Smooth muscle cell (in vitro differentiated cells): Measurements from ENCODE around the gene TMEM271. TPM values are rescaled to one million over a fixed set of nuclear protein-coding genes. Genes with fewer than 3 reads are reported as not detected.

Experiments used
- DNase-seq: peaks from one replicate; lab custom pipeline; 2025; ENCODE audit not compliant: unreplicated experiment; lab: John Stamatoyannopoulos, UW
- H2AFZ ChIP-seq: fragments of 200-600 bp; sonication (generic); 2 replicates; pipeline ENCODE4 v1.6.0; 2016; ENCODE audit warnings: antibody characterized with exemption, low read depth, mild to moderate bottlenecking
- H3F3A ChIP-seq: fragments of 200-600 bp; sonication (generic); 2 replicates; pipeline ENCODE4 v1.6.0; 2017; ENCODE audit warnings: antibody characterized with exemption, low read depth
- H3K27ac ChIP-seq: fragments of 200-600 bp; sonication (generic); 2 replicates; pipeline ENCODE4 v1.5.1; 2016; ENCODE audit warnings: low read depth, mild to moderate bottlenecking
- H3K27me3 ChIP-seq: fragments of 200-600 bp; sonication (generic); 2 replicates; pipeline ENCODE4 v1.6.1; 2016; ENCODE audit warnings: low read depth, mild to moderate bottlenecking
- H3K36me3 ChIP-seq: fragments of 200-600 bp; sonication (generic); 2 replicates; pipeline ENCODE4 v1.5.1; 2016; ENCODE audit warnings: low read depth
- H3K4me1 ChIP-seq: fragments of 200-600 bp; sonication (generic); 2 replicates; pipeline ENCODE4 v1.5.1; 2016; ENCODE audit warnings: low read depth
- H3K4me2 ChIP-seq: fragments of 200-600 bp; sonication (generic); 2 replicates; pipeline ENCODE4 v1.6.0; 2016; ENCODE audit warnings: mild to moderate bottlenecking
- H3K4me3 ChIP-seq: fragments of 200-600 bp; sonication (generic); 2 replicates; pipeline ENCODE4 v1.5.1; 2016; ENCODE audit warnings: mild to moderate bottlenecking
- H3K79me2 ChIP-seq: fragments of 200-600 bp; sonication (generic); 2 replicates; pipeline ENCODE4 v1.6.0; 2016; ENCODE audit warnings: low read depth, mild to moderate bottlenecking
- H3K9ac ChIP-seq: fragments of 200-600 bp; sonication (generic); 2 replicates; pipeline ENCODE4 v1.6.0; 2016; ENCODE audit warnings: low read depth
- H3K9me3 ChIP-seq: fragments of 200-600 bp; sonication (generic); replicated peaks from 2 replicates; pipeline ENCODE4 v1.5.1; 2016; ENCODE audit warnings: low read depth
- H4K20me1 ChIP-seq: fragments of 200-600 bp; sonication (generic); 2 replicates; pipeline ENCODE4 v1.6.0; 2016; ENCODE audit warnings: low read depth
- WGBS: methylation state at CpG from one replicate; pipeline ENCODE4 v1.1.7; 2016; ENCODE audit warnings: low lambda C conversion rate; 5-methylcytosine and 5-hydroxymethylcytosine counted together
- polyA plus RNA-seq: library from polyadenylated mRNA; unstranded; fragments of >200 nt; fragmentation: Nextera tagmentation; extraction: Ambion mirVana; gene quantifications from 2 replicates; pipeline ENCODE4 v1.2.1, GENCODE V29; 2016
- total RNA-seq: library from RNA; depleted of rRNA; stranded (reverse); fragments of >200 nt; gene quantifications from 2 replicates; pipeline ENCODE4 v1.2.3, GENCODE V29; 2014
- TF ChIP-seq, protein P1 (sequence below): fragments of 200-600 bp; sonication (generic); IDR thresholded peaks from 2 replicates; pipeline ENCODE4 v1.5.1; 2017; ENCODE audit warnings: borderline replicate concordance, mild to moderate bottlenecking, antibody characterized with exemption; ENCODE audit not compliant: insufficient read depth, poor library complexity, severe bottlenecking

TMEM271 gene
- total and polyA plus RNA-seq, 2 experiments from 2014 or later: not detected

DNA sequence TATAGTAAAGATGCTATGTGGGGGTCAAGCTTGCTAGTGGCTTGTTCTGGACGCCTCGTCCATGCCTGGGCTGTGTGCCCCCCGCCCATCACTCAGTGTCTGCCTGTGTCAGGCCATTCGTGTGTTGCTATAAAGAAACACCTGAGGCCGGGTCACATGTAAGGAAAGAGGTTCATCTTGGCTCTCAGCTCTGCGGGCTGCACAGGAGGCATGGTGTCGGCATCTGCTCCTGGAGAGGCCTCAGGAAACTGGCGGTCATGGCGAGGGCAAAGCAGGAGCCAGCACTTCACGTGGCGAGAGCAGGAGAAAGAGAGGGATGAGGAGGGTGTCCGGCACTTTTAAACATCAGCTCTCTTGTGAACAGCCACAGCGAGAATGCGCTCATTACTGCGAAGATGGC lies 51.9 kb downstream of the TMEM271 start:
- TF ChIP-seq, protein P1, sequence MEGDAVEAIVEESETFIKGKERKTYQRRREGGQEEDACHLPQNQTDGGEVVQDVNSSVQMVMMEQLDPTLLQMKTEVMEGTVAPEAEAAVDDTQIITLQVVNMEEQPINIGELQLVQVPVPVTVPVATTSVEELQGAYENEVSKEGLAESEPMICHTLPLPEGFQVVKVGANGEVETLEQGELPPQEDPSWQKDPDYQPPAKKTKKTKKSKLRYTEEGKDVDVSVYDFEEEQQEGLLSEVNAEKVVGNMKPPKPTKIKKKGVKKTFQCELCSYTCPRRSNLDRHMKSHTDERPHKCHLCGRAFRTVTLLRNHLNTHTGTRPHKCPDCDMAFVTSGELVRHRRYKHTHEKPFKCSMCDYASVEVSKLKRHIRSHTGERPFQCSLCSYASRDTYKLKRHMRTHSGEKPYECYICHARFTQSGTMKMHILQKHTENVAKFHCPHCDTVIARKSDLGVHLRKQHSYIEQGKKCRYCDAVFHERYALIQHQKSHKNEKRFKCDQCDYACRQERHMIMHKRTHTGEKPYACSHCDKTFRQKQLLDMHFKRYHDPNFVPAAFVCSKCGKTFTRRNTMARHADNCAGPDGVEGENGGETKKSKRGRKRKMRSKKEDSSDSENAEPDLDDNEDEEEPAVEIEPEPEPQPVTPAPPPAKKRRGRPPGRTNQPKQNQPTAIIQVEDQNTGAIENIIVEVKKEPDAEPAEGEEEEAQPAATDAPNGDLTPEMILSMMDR: no peak
- Histone ChIP-seq H3K27me3 (no peaks in the 10 kb centered on the region), H3K27ac (no peak overlapping the region), H3K9ac (no peak overlapping the region), H3K9me3 (no peaks in the 10 kb centered on the region), H4K20me1 (peaks cover 2% of the 10 kb centered on the region), H2AFZ (no peak overlapping the region), H3K36me3 (no peaks in the 10 kb centered on the region), H3K4me1 (no peaks in the 10 kb centered on the region), H3K4me2 (no peak overlapping the region), H3F3A (no peaks in the 10 kb centered on the region), H3K79me2 (no peaks in the 10 kb centered on the region), H3K4me3 (no peak overlapping the region)
- 98% methylated on average over 15 of the region's 15 CpGs for WGBS
- no peak for DNase-seq

Other genes starting within 250 kb of the TMEM271 start
- gene ZNF141, start 238.5 kb downstream of the TMEM271 start, total RNA-seq: 8.3 and 11.0 TPM in 2 replicates
- gene ZNF141, start 238.5 kb downstream of the TMEM271 start, polyA plus RNA-seq: 0.87 and 1.1 TPM in 2 replicates
- gene ZNF721, start 77.1 kb downstream of the TMEM271 start, total RNA-seq: 21.8 and 37.1 TPM in 2 replicates
- gene ZNF721, start 77.1 kb downstream of the TMEM271 start, polyA plus RNA-seq: 14.9 and 25.5 TPM in 2 replicates
- 28.7 and 44.3 TPM in 2 replicates for gene PIGG, start 77.1 kb downstream of the TMEM271 start, total RNA-seq
- 42.1 and 53.4 TPM in 2 replicates for gene PIGG, start 77.1 kb downstream of the TMEM271 start, polyA plus RNA-seq
- 5.1 and 9.8 TPM in 2 replicates for gene PDE6B, start 49.3 kb upstream of the TMEM271 start, total RNA-seq
- 7.6 and 9.0 TPM in 2 replicates for gene PDE6B, start 49.3 kb upstream of the TMEM271 start, polyA plus RNA-seq
- gene ATP5ME, start 98.0 kb upstream of the TMEM271 start, total RNA-seq: 95.4 and 152 TPM in 2 replicates
- gene ATP5ME, start 98.0 kb upstream of the TMEM271 start, polyA plus RNA-seq: 699 and 733 TPM in 2 replicates
- 6.8 and 22.1 TPM in 2 replicates for gene MYL5, start 98.2 kb upstream of the TMEM271 start, total RNA-seq
- gene MYL5, start 98.2 kb upstream of the TMEM271 start, polyA plus RNA-seq: 6.7 and 12.5 TPM in 2 replicates
- gene SLC49A3, start 112.9 kb upstream of the TMEM271 start, total RNA-seq: 15.6 and 26.4 TPM in 2 replicates
- gene SLC49A3, start 112.9 kb upstream of the TMEM271 start, polyA plus RNA-seq: 40.2 and 40.3 TPM in 2 replicates
- 45.4 and 57.5 TPM in 2 replicates for gene PCGF3, start 129.5 kb upstream of the TMEM271 start, total RNA-seq
- gene PCGF3, start 129.5 kb upstream of the TMEM271 start, polyA plus RNA-seq: 29.6 and 30.9 TPM in 2 replicates
- 0.58 TPM in 1 of 2 replicates, not detected in the other for gene CPLX1, start 249.8 kb upstream of the TMEM271 start, total RNA-seq
- gene CPLX1, start 249.8 kb upstream of the TMEM271 start, polyA plus RNA-seq: not detected in 2 replicates